ENCODE data around the gene TAPT1. TPM values are rescaled to one million over a fixed set of nuclear protein-coding genes. Genes with fewer than 3 reads are reported as not detected.
A peak's percentile ranks its signal among the peaks of the same experiment; 100 is the strongest.

TAPT1 gene
- total RNA-seq, 1 experiment from 2014 or later, result 17.3 TPM

- no TSS peak for BruUV-seq (replicated peaks)
- ChIA-PET POLR2A (no interaction called here), CTCF (no interaction called here)
Observed at GRCh38 chr4:16226816-16227461, 668 bp upstream of the TAPT1 start.

GRCh38 chr4:16225167-16225862, 956 bp downstream of the TAPT1 start:
- BruUV-seq (replicated peaks), result TSS peak; percentile 82
- no peaks in the 10 kb centered on the region for H3K9me3 ChIP-seq (ENCODE audit: control insufficient read depth, insufficient read depth, low read depth, low read length)
- ATAC-seq (no peak), DNase-seq (ENCODE audit: low read depth, low spot score) (no peak)
- ChIA-PET CTCF (interaction anchor here (0.6 kb wide), 1 partner anchor 984 kb away, joined by 4 read pairs; no protein-coding TSS in a partner anchor), POLR2A (no interaction called here)
- H3K4me3 ChIP-seq (ENCODE audit: low read depth in 2 of 2, low read length in 2 of 2), result peak overlapping the region; percentile 67 to 73
- H3K27me3 ChIP-seq (ENCODE audit: control insufficient read depth, insufficient read depth, low read length), result no peaks in the 10 kb centered on the region
- in situ Hi-C loops (cut with HindIII; ENCODE audit: low pct_unique_long_range_greater_than_20kb, low sequenced_read_pairs), result no loop called here
- H3K36me3 ChIP-seq (ENCODE audit: control insufficient read depth, insufficient read depth, low read length), result no peaks in the 10 kb centered on the region
- peak overlapping the region; percentile 73 for H3K27ac ChIP-seq (ENCODE audit: low read length)
- intact Hi-C loops (cut with micrococcal nuclease; ENCODE audit: unreplicated experiment), result no loop called here
- peaks cover 6% of the 10 kb centered on the region for H3K4me1 ChIP-seq (ENCODE audit: control insufficient read depth, insufficient read depth, low read length)
- TF ChIP-seq SIN3A (IDR thresholded peaks at IDR 0.05; ENCODE audit: borderline replicate concordance, insufficient read depth, low read depth, low read length), result no peak
- TF ChIP-seq CTCF (IDR thresholded peaks at IDR 0.05), result no peak
- no peak for TF ChIP-seq REST (IDR thresholded peaks at IDR 0.05; ENCODE audit: insufficient read depth in 1 of 2, low read depth in 2 of 2, low read length in 1 of 2)
- TF ChIP-seq POLR2AphosphoS5 (IDR thresholded peaks at IDR 0.05; ENCODE audit: low read depth, low read length), result no peak

More at GRCh38 chr4:16226816-16227461, 668 bp upstream of the TAPT1 start:
- Histone ChIP-seq H3K36me3 (ENCODE audit: control insufficient read depth, insufficient read depth, low read length) (no peaks in the 10 kb centered on the region), H3K9me3 (ENCODE audit: control insufficient read depth, insufficient read depth, low read depth, low read length) (no peaks in the 10 kb centered on the region), H3K27ac (ENCODE audit: low read length) (peak overlapping the region; percentile 65), H3K4me1 (ENCODE audit: control insufficient read depth, insufficient read depth, low read length) (peaks cover 6% of the 10 kb centered on the region), H3K27me3 (ENCODE audit: control insufficient read depth, insufficient read depth, low read length) (no peaks in the 10 kb centered on the region), H3K4me3 (ENCODE audit: low read depth in 2 of 2, low read length in 2 of 2) (peak overlapping the region; percentile 67 to 77)
- intact Hi-C loops (cut with micrococcal nuclease; ENCODE audit: unreplicated experiment), result no loop called here
- ATAC-seq (peak; percentile 62), DNase-seq (ENCODE audit: low read depth, low spot score) (no peak)
- in situ Hi-C loops (cut with HindIII; ENCODE audit: low pct_unique_long_range_greater_than_20kb, low sequenced_read_pairs), result no loop called here
- no peak for TF ChIP-seq TCF7L2 (IDR thresholded peaks at IDR 0.05; ENCODE audit: low read depth, low read length)
- no peak for TF ChIP-seq REST (IDR thresholded peaks at IDR 0.05; ENCODE audit: insufficient read depth in 1 of 2, low read depth in 2 of 2, low read length in 1 of 2)
- TF ChIP-seq POLR2AphosphoS5 (IDR thresholded peaks at IDR 0.05; ENCODE audit: low read depth, low read length), result no peak
- TF ChIP-seq CTCF (IDR thresholded peaks at IDR 0.05), result no peak
- TF ChIP-seq SIN3A (IDR thresholded peaks at IDR 0.05; ENCODE audit: borderline replicate concordance, insufficient read depth, low read depth, low read length), result no peak
